ENCODE results near the gene VAMP5. TPM values are rescaled to one million over a fixed set of nuclear protein-coding genes. Genes with fewer than 3 reads are reported as not detected.

VAMP5 gene
- total and polyA plus RNA-seq, 2 donors (not counting 1 experiment from before 2014, with no cell fraction given) = 16.9 to 28.6 TPM

GRCh38 chr2:85536479-85536878, 47.8 kb upstream of the VAMP5 start:
- Histone ChIP-seq H2AFZ (ENCODE audit: insufficient read depth, low read depth, low read length, poor library complexity, severe bottlenecking) (no peak overlapping the region), H3K27me3 (replicated peaks in 1 of 4; ENCODE audit: control extremely low read depth in 1 of 4, control insufficient read depth in 3 of 4, insufficient read depth in 4 of 4, low read length in 3 of 4) (no peaks in the 10 kb centered on the region), H3K4me1 (ENCODE audit: control insufficient read depth in 2 of 2, insufficient read depth in 2 of 2, low read length in 2 of 2) (peaks cover 20 to 27% of the 10 kb centered on the region in 2 donors), H3K4me2 (replicated peaks; ENCODE audit: low read depth, low read length, poor library complexity, severe bottlenecking) (no peak overlapping the region), H3K9ac (ENCODE audit: low read length) (no peak overlapping the region), H3K27ac (ENCODE audit: low read length in 2 of 2) (no peak overlapping the region), H4K20me1 (ENCODE audit: control insufficient read depth, insufficient read depth, low read length, poor library complexity, severe bottlenecking) (peaks cover 19% of the 10 kb centered on the region), H3K4me3 (ENCODE audit: control extremely low read depth in 1 of 5, extremely low read depth in 1 of 5, insufficient read depth in 1 of 5, low read depth in 2 of 5, low read length in 4 of 5) (no peak overlapping the region), H3K36me3 (replicated peaks in 1 of 2; ENCODE audit: control extremely low read depth in 1 of 2, control insufficient read depth in 1 of 2, extremely low read depth in 1 of 2, insufficient read depth in 2 of 2, low read length in 1 of 2) (peaks cover 3 to 5% of the 10 kb centered on the region in 2 experiments), H3K79me2 (ENCODE audit: control insufficient read depth, insufficient read depth, low read length) (peaks cover 24% of the 10 kb centered on the region), H3K9me3 (ENCODE audit: control extremely low read depth in 1 of 3, control insufficient read depth in 2 of 3, insufficient read depth in 1 of 3, low read length in 2 of 3) (no peaks in the 10 kb centered on the region)
- H3K4me3 Mint-ChIP-seq = no peak overlapping the region
- peaks cover 26% of the 10 kb centered on the region for H3K4me1 Mint-ChIP-seq
- DNase-seq (no peak), ATAC-seq (ENCODE audit: low read depth) (no peak)
- WGBS (ENCODE audit: insufficient coverage) = 100% methylated on average over 1 of the region's 3 CpGs
- no peaks in the 10 kb centered on the region for H3K9me3 Mint-ChIP-seq (ENCODE audit: insufficient read depth)
- H3K27ac Mint-ChIP-seq = no peak overlapping the region
- ChIA-PET CTCF (interaction anchor here (3.5 to 7.8 kb wide), 2 partner anchors 15 to 117 kb away, joined by 15 to 104 read pairs; partner anchors contain the start of gene SH2D6), POLR2A (no interaction called here)
- TF ChIP-seq EZH2 (IDR thresholded peaks at IDR 0.05; ENCODE audit: borderline replicate concordance, insufficient read depth, low read depth, low read length, poor library complexity, severe bottlenecking) = no peak
- TF ChIP-seq, protein P1, sequence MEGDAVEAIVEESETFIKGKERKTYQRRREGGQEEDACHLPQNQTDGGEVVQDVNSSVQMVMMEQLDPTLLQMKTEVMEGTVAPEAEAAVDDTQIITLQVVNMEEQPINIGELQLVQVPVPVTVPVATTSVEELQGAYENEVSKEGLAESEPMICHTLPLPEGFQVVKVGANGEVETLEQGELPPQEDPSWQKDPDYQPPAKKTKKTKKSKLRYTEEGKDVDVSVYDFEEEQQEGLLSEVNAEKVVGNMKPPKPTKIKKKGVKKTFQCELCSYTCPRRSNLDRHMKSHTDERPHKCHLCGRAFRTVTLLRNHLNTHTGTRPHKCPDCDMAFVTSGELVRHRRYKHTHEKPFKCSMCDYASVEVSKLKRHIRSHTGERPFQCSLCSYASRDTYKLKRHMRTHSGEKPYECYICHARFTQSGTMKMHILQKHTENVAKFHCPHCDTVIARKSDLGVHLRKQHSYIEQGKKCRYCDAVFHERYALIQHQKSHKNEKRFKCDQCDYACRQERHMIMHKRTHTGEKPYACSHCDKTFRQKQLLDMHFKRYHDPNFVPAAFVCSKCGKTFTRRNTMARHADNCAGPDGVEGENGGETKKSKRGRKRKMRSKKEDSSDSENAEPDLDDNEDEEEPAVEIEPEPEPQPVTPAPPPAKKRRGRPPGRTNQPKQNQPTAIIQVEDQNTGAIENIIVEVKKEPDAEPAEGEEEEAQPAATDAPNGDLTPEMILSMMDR (IDR thresholded peaks at IDR 0.05) = no peak
- H3K27me3 Mint-ChIP-seq = no peaks in the 10 kb centered on the region
- intact Hi-C loops (cut with micrococcal nuclease) = loop anchor here (10.0 kb wide), 1 partner anchor 168 kb away; no protein-coding TSS in a partner anchor

All from B cell (primary cell).